GM03348 (cell line): ENCODE measurements around the gene PTK6.

ENCODE experiments used
- DNase-seq: peaks from one replicate; pipeline ENCODE4 v3.0.0; 2012; ENCODE audit warnings: low spot score

The PTK6 gene

GRCh38 chr20:63508072-63508768, 29.0 kb downstream of the PTK6 start:
- DNase-seq: no peak

GRCh38 chr20:63507083-63507743, 30.0 kb downstream of the PTK6 start:
- DNase-seq: no peak

GRCh38 chr20:63505723-63506122, 31.5 kb downstream of the PTK6 start:
- DNase-seq: no peak

GRCh38 chr20:63505281-63505680, 31.9 kb downstream of the PTK6 start:
- DNase-seq: no peak

- no peak for DNase-seq
Observed at GRCh38 chr20:63504642-63505041, 32.5 kb downstream of the PTK6 start.

- no peak for DNase-seq
Observed at GRCh38 chr20:63503524-63503923, 33.7 kb downstream of the PTK6 start.

- no peak for DNase-seq
Observed at GRCh38 chr20:63502671-63503172, 34.5 kb downstream of the PTK6 start.

- no peak for DNase-seq
Observed at GRCh38 chr20:63501818-63502670, 35.1 kb downstream of the PTK6 start.

- no peak for DNase-seq
Observed at GRCh38 chr20:63500902-63501817, 36.0 kb downstream of the PTK6 start.

GRCh38 chr20:63500151-63500901, 36.9 kb downstream of the PTK6 start:
- DNase-seq: no peak

- no peak for DNase-seq
Observed at GRCh38 chr20:63499338-63499969, 37.7 kb downstream of the PTK6 start.

GRCh38 chr20:63498960-63499337, 38.2 kb downstream of the PTK6 start, which contains the start of gene EEF1A2:
Gene EEF1A2, minus strand, starts transcription at chr20:63499083. Its CDS starts 1,320 bp downstream, at chr20:63497763.
- DNase-seq: peak; percentile 64

GRCh38 chr20:63497946-63498935, 38.9 kb downstream of the PTK6 start:
- DNase-seq: peak; percentile 73

- no peak for DNase-seq
Observed at GRCh38 chr20:63497138-63497945, 39.8 kb downstream of the PTK6 start.

GRCh38 chr20:63496596-63497120, 40.5 kb downstream of the PTK6 start:
- no peak for DNase-seq

GRCh38 chr20:63495741-63496595, 41.2 kb downstream of the PTK6 start:
- DNase-seq: peak; percentile 90

- DNase-seq: no peak
Observed at GRCh38 chr20:63495167-63495720, 41.9 kb downstream of the PTK6 start.
